NT2/D1 (cell line): Measurements from ENCODE around the gene PPP1R12B.
"Not testable (repeated sequence)": the region's sequence is repeated elsewhere in the genome, so short reads cannot be mapped to it uniquely, and the experiment has no call there.

Source experiments
- SUZ12 ChIP-seq: IDR thresholded peaks from 2 replicates; pipeline ENCODE4 v1.6.1; 2011; ENCODE audit not compliant: insufficient read length, insufficient read depth; ENCODE audit errors: extremely low read depth
- YY1 ChIP-seq: IDR thresholded peaks from 2 replicates; pipeline ENCODE4 v1.6.1; 2011; ENCODE audit not compliant: insufficient read length, insufficient read depth

GRCh38 chr1:202375175-202375574, 26.7 kb downstream of the PPP1R12B start:
- not testable (repeated sequence) for TF ChIP-seq SUZ12, YY1
